Inflammatory macrophage treated with lipopolysaccharide for 1 hour (primary cell): ENCODE results near the gene ACOT7.

Experiments
- DNase-seq, 2 donors: peaks; one replicate each; pipeline ENCODE4 v3.0.0-alpha.2; 2020 to 2022

Gene ACOT7

DNA sequence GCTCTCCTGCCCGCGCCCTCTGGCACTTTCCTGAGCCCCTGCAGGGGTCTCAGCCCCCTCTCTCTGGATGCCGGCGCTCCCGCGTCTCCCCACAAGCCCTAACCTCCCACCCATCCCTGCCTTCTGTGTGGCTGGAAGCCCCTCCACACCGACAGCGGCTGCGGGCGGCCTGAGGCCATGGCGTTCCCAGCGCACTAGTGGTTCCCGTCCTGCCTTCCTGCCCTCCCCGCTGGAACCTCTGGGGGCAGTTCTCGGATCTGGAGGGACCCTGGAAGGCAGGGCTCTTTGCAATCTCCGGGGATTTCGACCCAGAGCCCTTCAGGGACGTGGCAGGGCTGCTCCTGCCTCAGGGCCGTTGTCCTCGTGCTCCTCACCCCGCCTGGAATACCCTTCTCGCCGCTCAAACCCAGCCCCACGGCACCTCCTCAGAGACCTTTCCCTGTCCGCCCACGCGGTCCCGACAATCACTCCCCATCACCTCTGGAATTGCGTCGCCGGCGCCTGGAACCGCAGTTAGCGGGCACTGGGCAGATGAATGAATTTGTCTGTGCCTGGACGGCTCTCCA is 30.5 kb upstream of the ACOT7 start:
- no peak for DNase-seq

DNA sequence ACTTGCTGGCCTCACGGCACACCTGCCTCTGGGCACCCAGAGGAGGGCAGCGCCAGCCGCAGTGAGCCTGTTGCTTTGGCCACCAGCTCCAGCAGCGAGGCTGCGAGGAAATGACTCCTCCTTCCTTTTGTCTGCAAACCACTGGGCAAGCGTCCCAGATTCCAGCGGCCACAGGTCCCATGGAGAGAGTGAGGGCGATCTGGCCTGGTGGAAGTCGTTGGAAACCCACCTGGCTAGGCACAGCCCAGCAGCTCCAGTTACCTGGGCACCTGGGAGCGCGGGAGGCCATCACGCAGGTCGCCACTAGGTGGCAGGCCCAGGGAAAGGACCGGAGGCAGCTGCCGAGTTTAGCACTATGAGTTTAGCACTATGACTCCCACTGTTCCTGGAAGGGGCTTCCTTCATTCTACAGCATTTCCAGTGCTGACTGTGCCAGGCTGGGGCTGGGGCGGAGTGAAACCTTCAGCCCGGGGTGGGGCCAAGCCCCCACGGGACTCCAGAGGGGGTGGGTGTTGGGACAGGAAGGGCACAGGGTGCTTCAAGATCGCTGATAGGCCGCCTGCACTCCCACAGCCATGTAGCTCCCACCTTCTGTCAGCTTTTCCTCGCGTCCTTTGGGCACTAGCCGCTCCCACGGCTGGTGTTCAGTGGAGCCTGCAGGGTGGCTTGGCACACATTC is 29.9 kb upstream of the ACOT7 start:
- peak in 1 of 2 donors; percentile 36 for DNase-seq

DNA sequence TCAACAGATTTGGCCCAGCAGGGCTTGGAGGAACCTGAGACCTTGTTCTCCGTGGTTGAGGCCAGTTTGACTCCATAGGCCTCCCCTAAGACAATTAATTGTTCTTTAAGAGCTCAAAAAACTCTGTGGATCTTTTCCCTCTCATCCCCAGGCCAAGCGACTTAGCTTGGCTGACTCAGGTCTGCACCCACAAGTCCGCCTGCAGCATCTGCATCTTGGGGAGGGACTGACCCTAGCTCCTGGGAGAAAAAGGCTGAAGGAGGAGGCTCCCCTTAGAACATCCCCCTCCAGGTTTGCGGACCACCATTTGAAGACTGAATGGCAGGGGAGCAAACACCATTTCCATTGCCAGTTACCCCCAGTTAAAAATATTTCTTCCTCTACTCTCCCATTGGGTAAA is 27.7 kb upstream of the ACOT7 start:
- no peak for DNase-seq

DNA sequence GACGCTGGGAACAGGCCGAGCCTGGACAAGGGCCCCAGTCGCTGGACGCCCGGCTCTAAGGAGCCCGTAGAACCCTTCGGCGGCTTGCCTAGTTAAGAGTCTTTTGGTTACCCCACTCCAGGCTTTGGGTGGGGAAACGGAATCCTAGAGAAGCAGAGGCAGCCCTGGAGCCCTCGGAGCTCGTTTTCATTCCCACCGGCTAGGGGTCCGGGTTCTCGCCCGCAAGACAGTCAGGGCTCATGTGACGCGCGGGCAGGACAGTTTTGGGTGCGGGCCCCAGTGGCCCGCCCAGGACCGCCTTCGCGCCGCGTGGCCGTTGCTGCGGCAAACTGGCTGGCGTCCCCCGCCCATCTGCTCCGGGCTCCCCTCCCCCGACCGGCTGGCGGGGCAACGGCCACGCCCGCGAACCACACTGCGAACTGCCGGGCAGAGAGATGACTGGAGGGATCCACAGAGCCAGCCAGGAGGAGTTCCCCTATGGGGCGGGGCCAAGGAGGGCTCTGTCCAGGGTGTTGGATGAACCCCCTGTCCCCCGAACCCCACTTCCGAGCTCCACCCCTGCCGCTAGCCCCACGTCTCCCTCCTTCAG is 27.0 kb upstream of the ACOT7 start:
- no peak for DNase-seq

DNA sequence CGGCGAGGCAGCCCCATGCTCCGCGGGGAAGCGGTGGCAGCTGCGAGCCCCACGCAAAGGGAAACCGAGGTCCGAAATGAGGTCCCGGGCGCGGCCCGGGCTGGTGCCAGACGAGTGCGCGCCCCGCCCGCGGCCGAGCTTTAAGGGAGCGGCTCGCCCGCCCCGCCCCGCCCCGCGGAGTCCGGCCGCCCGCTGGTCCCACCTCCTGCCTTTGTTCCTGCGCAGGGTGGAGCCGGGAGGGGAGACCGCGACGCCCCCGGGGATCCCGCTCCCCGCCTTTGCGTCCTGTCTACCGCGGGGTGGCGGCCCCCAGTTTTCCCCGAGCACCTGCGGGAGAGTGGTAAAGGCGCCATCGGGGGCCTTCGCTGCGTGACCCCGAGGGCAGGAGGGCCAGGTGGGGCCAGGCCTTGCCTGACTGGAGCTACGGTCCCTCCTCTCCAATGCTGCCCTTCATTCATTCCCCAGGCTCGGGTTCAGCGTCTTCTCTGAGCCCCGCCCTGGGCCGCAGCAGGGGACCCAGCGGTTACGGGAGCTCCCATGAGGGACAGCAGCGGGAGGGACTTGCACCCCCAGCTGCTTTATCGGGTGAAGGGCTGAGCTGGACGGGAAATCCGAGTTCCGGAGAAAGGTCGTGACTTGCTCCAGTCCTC is 26.4 kb upstream of the ACOT7 start, which contains the start of gene HES2:
HES2 (minus strand) TSS at position 116 of the 650 bp plus-strand sequence; CDS start at position 17, 99 bp downstream.
- no peak for DNase-seq

DNA sequence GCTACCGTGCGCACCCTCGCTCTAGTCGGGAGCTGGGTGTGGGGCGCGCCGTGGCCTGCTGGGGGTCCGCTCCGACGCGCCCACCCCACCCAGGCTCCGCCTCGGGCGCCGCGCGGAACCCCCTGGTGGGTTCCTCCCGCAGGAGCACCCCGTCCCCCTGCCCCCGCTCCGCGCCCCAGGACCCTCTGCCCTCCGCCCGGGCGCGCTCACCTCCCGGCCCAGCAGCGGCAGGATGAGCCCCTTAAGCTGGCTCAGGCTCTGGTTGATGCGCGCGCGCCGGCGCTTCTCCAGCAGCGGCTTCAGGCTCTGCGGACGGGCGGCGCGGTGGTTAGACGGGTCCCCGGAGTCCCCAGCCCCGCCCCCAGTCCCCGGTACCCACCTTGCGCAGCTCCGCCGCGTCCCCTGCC is 25.8 kb upstream of the ACOT7 start:
- no peak for DNase-seq

DNA sequence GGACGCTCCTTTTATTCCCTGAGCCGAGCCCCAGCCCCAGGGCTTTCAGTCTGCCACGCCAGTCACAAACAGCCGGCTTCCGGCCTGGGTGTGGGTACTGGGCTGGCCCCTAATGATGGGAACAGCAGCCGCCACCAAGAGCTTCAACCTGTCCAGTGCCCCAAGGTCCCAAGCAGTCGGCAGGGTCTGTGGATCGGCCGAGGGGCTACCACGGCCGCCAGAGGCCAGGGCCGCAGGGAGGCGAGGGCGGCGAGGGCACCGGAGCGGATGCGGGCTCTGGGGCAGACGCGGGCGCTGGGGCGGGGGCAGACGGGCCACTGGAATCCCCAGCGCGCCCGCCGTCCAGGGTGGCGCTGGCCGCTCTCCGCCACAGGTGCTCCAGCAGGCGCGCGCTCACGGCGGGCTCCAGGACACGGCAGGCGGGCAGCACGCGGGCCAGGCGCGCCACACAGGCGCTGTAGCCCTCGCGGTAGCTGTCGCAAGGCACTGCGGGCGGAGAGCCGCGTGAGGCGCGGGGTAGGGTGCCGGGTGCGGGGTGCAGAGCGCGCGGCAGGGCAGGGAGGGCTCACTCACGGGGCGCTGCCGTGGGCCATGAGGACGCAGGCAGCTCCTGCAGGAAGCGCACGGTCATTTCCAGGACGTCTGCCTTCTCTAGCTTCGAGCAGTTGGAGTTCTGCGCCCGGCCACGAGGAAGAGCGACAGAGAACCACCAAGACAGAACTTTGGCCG is 25.3 kb upstream of the ACOT7 start:
- DNase-seq: no peak

DNA sequence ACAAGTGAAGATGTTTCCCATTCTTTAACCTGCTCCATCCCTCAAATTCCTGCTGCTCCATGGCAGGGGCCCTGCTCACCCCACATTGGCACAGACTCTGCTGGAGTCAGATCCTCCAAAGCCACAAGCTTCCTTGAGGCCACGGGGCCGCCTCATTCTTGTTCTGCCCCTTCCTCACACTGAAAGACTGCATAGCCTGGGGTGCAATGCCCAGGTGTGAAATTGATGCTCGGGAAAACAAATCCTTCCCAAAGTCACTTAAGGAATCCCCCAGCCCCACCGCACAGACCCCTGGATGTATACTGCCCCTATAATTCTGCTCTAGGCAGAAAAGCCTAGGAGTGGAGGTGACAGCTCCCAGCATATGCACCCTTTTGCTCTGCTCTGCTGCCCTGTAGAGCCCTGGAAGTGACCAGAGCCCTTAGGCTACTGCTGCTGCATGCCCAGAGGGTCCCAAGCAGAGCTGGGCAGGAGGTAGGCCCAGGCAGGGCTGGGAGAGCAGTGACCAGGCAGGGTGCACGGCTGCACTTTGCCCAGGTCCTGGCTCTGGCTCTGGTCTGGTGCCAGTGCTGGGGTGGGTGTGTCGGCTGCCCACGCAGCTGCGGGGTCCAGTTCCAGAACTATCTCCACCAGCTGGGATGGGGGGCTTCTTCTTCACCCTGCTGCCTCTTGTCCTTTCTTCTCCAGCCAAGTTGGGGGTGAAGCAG is 24.5 kb upstream of the ACOT7 start:
- DNase-seq: no peak

DNA sequence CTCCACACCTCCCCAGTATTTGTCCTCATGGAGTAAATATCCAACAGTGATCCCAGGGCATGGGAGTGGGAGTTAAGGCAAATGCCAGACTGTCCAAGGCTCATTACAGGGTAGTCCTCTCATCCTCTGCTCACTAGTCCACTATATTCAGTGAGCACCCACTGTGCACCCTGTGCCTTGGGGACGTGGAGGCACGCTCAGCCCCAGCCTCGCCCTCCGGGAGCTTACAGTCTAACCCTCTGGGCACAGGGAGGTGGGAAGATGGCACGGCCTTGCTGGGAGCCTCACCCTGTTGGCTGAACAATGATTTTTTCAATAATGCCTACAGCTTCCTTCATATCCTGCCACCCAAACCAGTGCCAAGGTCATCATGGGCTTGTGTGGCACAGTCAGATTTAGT is 23.3 kb upstream of the ACOT7 start:
- no peak for DNase-seq

DNA sequence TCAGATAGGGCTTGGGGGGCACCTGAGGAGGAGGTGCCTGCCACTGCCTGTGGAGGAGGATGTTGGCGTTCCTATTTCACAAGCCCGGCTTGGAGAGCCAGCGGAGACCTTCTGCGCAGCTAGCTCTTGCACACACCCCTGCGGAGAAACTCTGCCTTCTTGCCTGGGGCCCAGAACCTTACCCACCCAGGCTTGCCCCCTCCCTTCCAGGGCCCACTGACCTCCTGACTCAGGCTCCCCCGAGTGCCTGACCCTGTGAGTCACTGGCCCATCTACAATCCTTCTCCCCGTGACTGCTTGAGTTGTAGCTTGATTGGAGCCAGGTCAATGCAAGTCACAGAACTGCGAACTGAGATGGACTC is 22.7 kb upstream of the ACOT7 start:
- DNase-seq: no peak

DNA sequence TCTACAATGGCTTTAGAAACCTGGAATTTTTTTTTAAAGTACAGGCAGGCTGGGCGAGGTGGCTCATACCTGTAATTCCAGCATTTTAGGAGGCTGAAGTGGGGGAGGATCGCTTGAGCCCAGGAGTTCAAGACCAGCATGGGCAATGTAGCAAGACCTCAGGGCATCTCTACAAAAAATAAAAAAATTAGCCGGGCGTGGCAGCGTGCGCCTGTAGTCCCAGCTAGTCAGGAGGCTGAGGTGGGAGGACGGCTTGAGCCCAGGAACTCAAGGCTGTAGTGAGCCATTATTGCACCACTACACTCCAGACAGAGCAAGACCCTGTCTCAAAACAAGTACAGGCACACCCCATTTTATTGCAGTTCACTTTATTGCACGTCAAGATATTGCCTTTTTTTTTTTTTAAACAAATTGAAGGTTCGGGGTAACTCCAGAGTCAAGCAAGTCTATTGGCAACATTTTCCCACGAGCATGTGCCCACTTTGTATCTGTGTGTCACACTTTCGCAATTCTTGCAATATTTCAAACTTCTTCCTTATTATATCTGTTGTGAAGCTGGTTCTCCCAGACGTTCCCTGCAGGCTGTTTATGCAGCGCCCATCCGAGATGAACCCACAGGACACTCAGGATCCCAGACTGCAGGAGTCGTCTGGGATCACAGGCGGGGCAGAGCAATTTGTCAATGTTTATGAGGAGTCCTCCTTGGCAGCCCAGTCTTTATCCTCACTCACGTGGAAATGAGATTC is 21.5 kb upstream of the ACOT7 start:
- peak; percentile 82 to 95 for DNase-seq

DNA sequence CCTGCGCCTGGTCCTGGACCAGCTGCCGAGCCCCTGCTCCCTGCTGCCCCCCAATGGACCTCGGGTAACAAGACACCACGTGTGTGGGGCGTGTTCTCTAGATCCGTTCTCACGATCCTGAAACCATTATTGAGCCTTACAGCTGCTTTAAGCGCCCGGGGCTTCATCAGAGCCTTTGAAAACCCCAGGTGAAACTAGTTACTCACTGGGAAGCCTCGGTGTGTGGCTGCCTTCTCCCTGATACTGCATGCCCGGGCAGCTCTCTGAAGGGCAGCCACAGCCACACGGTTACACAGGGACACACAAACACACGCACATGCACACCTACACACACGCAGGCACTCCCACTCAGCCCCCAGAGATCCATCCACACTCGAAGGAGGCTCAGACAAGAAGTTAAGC is 20.9 kb upstream of the ACOT7 start:
- DNase-seq: no peak

DNA sequence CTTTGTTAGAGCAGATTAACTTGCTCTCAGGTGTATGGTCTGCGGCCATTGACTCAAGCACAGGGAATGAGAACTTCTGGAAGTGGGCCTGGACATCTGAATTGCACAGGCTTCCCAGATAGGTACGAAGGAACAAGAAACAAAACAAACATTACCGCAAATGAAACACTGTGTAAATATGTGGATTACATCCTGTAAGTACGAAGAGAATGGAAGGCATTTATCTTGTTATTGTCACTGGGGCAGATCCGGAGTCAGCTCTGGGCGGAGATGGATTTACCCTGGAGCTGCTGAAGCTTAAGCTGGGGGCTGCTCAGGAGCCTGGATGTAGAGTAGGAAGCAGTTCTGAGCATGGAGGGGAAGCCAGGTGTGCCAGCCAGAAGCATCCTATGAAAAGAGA is 19.3 kb upstream of the ACOT7 start:
- DNase-seq: no peak

DNA sequence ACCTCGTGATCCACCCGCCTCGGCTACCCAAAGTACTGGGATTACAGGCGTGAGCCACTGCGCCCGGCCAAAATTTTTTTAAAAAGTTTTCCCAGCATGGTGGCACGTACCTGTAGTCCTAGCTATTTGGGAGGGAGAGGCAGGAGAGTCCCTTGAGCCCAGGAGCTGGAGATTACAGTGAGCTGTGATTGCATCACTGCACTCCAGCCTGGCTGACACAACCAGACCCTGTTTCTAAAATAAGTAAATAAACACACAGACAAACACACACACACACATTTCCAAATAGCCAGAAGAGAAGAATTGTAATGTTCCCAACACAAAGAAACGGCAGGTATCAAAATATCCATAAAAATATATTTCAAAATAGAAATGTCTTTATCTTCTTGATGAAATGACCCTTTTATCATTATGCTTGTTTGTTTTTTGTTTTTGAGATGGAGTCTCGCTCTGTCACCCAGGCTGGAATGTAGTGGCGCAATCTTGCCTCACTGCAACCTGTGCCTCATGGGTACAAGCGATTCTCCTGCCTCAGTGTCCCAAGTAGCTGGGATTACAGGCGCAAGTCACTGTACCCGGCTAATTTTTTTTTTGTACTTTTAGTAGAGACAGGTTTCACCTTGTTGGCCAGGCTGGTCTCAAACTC is 16.8 kb upstream of the ACOT7 start:
- DNase-seq: no peak

DNA sequence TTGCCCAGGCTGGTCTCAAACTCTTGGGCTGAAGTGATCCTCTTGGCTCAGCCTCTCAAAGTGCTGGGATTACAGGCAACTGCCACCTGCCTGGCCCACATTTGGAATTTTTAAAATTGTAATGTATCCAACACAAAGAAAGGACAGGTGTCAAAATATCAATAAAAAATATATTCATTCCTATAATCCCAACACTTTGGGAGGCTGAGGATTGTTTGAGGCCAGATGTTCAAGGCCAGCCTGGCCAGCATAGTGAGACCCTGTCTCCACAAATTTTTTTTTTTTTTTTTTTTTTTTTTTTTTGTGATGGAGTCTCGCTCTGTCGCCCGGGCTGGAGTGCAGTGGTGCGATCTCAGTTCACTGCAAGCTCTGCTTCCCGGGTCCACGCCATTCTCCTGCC is 16.2 kb upstream of the ACOT7 start:
- no peak for DNase-seq

DNA sequence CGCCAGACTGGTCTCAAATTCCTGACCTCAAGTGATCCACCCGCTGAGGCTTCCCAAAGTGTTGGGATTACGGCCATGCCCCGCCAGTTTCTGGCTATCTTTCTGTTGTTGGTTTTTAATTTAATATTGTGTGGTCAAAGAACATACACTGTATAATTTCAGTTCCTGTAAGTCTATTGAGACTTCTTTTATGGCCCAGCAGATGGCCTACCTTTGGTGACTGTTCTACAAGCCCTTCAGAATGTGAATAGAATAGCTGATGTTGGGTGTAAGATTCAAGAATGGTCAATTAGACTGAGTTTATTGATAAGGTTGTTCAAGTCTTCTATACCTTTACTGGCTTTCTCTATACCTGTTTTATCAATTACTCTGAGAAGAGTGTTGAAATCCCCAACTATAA is 15.5 kb upstream of the ACOT7 start:
- no peak for DNase-seq

DNA sequence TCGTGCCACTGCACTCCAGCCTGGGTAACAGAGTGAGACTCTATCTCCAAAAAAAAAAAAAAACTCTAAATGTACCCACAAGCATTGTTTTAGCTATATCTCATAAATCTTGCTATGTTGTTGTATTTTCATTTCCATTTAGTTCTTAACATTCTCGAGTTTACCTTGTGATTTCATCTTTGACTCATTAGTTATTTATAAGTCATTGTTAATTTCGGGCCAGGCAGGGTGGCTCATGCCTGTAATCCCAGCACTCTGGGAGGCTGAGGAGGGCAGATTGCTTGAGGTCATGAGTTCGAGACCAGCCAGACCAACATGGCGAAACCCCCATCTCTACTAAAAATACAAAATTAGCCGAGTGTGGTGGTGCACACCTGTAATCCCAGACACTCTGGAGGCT is 14.5 kb upstream of the ACOT7 start:
- DNase-seq: no peak

DNA sequence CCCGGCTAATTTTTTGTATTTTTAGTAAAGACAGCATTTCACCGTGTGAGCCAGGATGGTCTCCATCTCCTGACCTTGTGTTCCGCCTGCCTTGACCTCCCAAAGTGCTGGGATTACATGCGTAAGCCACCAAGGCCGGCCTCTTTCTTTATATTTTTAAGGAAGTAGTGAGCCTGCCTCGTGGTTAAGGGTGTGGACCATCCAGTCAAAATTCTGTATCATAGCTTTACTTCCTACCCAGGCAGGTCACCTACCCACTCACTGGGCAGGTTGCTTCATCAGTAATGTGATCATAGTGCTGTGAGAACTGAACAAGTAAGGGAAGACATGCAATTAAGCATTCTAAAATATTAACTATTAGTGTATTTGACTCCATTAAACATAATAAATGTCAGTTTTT is 8.1 kb upstream of the ACOT7 start:
- DNase-seq: peak; percentile 91 to 95

DNA sequence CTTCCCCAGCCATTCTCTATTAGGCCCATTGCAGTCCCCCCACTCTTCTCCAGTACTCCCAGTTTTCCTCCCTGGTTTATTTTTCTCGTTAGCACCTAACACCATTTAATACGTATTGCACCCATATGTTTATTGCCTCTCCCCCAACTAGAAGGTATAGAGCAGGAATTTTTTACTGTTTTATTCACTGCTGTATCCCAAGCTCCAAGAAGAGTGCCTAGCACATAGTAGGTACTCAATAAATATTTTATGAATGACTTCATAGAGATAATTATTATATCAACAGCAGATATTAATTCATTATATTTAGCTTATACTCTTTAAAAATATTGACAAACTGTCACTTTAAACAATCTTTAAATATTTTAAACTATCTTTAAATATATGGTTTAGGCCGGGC is 5.7 kb upstream of the ACOT7 start:
- no peak for DNase-seq

DNA sequence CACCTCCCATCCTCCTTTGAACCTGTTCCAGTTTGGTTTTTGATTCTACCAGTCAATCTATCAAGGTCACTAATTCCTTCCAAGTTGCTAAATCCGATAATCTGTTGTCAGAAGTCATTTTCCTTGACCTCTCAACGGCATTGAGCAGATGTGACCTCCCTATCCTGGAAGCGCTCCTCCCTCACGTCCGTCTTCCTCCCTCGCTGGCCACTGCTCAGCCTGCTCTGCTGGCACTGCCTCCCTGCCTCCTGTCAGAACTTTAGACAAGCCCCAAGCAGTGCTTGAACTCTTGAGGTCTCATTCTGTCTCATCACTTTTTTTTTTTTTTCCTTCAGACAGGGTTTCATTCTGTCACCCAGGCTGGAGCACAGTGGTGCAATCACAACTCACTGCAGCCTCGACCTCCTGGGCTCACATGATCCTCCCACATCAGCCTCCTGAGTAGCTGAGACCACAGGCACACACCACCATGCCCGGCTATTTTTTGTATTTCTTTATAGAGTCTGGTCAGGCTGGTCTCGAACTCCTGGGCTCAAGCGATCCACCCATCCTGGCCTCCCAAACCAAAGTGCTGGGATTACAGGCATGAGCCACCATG is 4.4 kb upstream of the ACOT7 start:
- DNase-seq: peak in 1 of 2 donors; percentile 31

DNA sequence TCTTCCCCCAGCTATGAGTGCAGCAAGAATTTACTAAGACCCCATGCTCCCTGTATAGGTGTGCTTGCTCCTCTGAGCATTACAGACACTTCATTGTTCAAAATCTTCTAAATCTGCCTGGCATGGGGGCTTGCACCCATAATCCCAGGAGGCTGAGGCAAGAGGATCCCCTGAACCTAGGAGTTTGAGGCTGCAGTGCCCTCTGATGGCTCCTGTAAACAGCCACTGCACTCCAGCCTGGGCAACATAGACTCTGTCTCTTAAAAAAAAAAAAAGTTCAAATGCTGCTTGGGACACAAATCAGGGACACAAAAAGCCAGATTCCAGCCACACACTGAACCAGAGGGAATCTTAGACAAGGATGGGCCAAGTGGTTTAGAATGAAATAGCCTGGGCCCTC is 3.4 kb upstream of the ACOT7 start:
- no peak for DNase-seq
